Activated T-cell treated with anti-CD3 and anti-CD28 coated beads, Interleukin-2, amount 50 U/mL, for 24 hours (primary cell): Measurements from ENCODE around the gene ZDHHC22.

Experiments used
- DNase-seq: peaks from one replicate; pipeline ENCODE4 v3.0.0-alpha.2; 2020
- H3K27ac Mint-ChIP-seq: 2 replicates; pipeline ENCODE4 v1.8.0; 2020; ENCODE audit warnings: mild to moderate bottlenecking, mixed read lengths
- H3K27me3 Mint-ChIP-seq: 2 replicates; pipeline ENCODE4 v1.8.0; 2020; ENCODE audit warnings: mixed read lengths
- H3K36me3 Mint-ChIP-seq: 2 replicates; pipeline ENCODE4 v1.8.0; 2020; ENCODE audit warnings: low read depth, mixed read lengths
- H3K4me1 Mint-ChIP-seq: 2 replicates; pipeline ENCODE4 v1.8.0; 2020; ENCODE audit warnings: low read depth, mixed read lengths
- H3K4me3 Mint-ChIP-seq: 2 replicates; pipeline ENCODE4 v1.8.0; 2020; ENCODE audit warnings: mild to moderate bottlenecking, moderate library complexity, mixed read lengths
- H3K9me3 Mint-ChIP-seq: 2 replicates; pipeline ENCODE4 v1.8.0; 2020; ENCODE audit warnings: mixed read lengths

ZDHHC22 gene

DNA sequence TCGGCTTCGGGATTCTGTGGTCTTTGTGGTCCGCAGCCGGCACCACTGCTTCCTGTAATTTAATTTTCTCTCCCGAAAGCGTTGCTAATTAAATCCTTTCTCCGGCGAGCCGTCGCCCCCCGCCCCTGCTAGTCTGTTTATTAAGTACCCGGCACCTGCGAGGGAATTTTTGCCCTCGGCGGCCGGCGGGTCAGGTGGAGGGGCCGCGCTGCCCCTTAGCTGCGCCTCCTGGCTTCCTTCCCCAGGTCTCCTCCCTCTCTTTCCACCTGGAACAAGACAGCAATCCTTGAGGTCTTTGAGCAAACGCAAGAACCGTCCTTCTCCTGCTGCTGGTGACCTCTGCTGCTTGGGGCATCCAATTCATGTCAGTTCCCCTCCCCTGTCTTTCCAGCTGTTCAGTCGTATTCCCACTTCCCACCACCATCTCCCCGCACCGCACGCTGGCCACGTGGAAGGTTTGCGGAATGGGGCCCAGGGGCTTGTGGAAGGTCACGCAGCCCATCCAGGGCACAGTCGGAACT is 16.2 kb downstream of the ZDHHC22 start:
- H3K36me3 Mint-ChIP-seq, result peaks cover 14% of the 10 kb centered on the region
- no peaks in the 10 kb centered on the region for H3K9me3 Mint-ChIP-seq
- no peak for DNase-seq
- peak overlapping the region; percentile 8 for H3K27ac Mint-ChIP-seq
- H3K27me3 Mint-ChIP-seq, result peaks cover 30% of the 10 kb centered on the region
- H3K4me1 Mint-ChIP-seq, result peaks cover 41% of the 10 kb centered on the region
- peak overlapping the region; percentile 64 for H3K4me3 Mint-ChIP-seq

DNA sequence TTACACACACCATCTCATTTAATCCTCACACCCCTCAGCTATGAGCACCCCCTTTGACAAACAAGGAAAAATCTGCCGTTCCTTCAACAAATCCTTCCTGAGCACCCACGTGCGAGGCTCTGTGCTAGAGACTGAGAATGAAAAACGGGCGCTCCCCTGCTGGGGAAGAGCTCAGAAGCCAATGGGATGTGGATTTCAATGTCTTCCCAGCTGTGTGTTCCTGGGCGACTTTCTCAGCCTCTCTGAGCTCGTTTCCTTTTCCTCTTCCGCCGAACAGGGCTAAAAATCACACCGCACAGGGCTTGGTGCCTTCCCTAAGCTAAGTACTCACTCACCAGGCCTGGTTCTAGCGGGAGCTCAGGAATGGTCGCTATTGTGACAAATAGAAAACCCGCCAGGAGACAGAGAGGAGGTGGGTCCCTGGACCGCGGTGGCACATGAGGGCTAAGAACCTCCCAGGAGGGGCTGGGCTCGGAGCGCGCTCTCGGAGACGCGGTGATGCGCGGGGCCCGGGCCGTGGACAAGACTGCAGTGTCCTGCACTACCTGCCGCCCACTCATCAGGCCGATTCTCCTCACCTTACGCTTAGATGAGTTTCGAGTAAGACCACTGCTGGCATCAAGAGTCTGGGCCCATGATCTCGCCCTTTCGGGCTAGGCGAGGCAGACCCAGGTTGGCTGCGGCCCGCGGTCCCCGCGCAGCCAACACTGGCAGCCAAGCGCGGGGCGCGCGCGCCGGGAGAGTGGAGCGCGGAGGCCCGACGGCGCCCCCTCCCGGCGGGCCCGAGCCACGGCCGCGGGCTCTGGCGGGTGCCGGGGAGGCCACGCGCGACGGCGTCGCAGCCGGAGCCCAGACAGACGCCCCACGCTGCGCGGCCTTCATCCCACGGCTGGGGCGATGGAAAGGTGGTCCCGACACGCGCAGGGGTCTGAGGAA is 17.0 kb downstream of the ZDHHC22 start:
- Mint-ChIP-seq H3K27ac (peak overlapping the region; percentile 74), H3K4me3 (peak overlapping the region; percentile 75), H3K27me3 (peaks cover 27% of the 10 kb centered on the region), H3K4me1 (peaks cover 48% of the 10 kb centered on the region), H3K9me3 (no peaks in the 10 kb centered on the region), H3K36me3 (peaks cover 17% of the 10 kb centered on the region)
- peak; percentile 81 for DNase-seq

- Mint-ChIP-seq H3K4me1 (peaks cover 48% of the 10 kb centered on the region), H3K9me3 (no peaks in the 10 kb centered on the region), H3K4me3 (peak overlapping the region; percentile 75), H3K27ac (peak overlapping the region; percentile 27), H3K27me3 (peaks cover 25% of the 10 kb centered on the region), H3K36me3 (peaks cover 20% of the 10 kb centered on the region)
- no peak for DNase-seq
Measured at GRCh38 chr14:77123381-77124325, 17.9 kb downstream of the ZDHHC22 start.

GRCh38 chr14:77122526-77123125 is 19.0 kb downstream of the ZDHHC22 start:
- Mint-ChIP-seq H3K4me1 (peaks cover 48% of the 10 kb centered on the region), H3K27me3 (peaks cover 18% of the 10 kb centered on the region), H3K9me3 (no peaks in the 10 kb centered on the region), H3K4me3 (no peak overlapping the region), H3K36me3 (peaks cover 21% of the 10 kb centered on the region), H3K27ac (peak overlapping the region; percentile 13)
- DNase-seq, result no peak

DNA sequence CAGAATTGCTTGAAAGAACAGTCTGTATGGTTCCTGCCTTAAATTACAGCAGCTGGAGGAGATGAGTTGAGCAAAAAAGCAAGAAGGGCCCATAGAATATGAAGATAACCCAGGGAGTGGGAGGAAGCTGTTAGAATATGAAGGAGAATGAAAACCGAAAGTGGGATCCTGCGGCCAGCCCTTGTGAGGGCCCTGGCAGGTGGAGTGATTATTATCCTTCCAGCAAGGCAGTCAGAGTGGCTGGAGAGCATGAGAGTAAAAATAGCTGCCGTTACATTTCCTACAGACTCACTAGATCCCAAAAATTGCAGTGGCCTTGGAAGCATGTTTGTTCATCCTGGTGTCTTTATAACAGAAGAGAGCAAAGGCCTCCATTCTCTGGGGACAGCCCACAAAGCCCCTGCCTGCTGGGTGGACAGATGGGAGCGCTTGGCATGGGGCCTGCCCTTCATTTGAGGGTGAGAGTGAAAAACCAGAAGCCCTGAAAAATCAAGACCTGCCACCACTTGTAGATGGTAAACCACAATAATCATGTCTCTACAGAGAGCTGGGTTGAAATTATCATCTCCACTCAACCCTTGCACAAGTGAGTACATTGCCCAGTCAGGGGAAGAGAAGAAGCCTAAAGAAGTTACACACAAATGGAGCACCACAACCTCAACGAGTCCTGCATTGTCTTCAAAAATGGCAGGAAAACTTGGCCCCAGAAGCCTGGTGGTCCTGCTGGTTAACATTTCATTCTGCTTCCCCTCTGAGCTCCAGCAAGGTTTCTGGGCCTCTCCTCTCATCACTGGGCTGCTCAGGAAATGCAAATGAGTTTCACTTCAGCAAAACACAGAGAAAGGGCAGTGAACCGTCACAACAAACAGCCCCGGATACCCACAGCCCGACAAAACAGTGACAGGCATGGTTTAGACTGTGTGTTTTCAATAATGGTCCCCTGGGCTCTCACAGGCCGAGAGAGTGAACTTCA is 20.5 kb downstream of the ZDHHC22 start:
- Mint-ChIP-seq H3K9me3 (no peaks in the 10 kb centered on the region), H3K27me3 (peaks cover 8% of the 10 kb centered on the region), H3K4me3 (peak overlapping the region; percentile 8), H3K27ac (peak overlapping the region; percentile 66), H3K36me3 (peaks cover 32% of the 10 kb centered on the region), H3K4me1 (peaks cover 48% of the 10 kb centered on the region)
- peak; percentile 42 for DNase-seq

- H3K36me3 Mint-ChIP-seq, result peaks cover 44% of the 10 kb centered on the region
- peak overlapping the region; percentile 50 for H3K27ac Mint-ChIP-seq
- H3K4me3 Mint-ChIP-seq, result no peak overlapping the region
- peaks cover 44% of the 10 kb centered on the region for H3K4me1 Mint-ChIP-seq
- H3K9me3 Mint-ChIP-seq, result no peaks in the 10 kb centered on the region
- no peak for DNase-seq
- H3K27me3 Mint-ChIP-seq, result no peaks in the 10 kb centered on the region
Measured at GRCh38 chr14:77119851-77120250, 21.7 kb downstream of the ZDHHC22 start.

DNA sequence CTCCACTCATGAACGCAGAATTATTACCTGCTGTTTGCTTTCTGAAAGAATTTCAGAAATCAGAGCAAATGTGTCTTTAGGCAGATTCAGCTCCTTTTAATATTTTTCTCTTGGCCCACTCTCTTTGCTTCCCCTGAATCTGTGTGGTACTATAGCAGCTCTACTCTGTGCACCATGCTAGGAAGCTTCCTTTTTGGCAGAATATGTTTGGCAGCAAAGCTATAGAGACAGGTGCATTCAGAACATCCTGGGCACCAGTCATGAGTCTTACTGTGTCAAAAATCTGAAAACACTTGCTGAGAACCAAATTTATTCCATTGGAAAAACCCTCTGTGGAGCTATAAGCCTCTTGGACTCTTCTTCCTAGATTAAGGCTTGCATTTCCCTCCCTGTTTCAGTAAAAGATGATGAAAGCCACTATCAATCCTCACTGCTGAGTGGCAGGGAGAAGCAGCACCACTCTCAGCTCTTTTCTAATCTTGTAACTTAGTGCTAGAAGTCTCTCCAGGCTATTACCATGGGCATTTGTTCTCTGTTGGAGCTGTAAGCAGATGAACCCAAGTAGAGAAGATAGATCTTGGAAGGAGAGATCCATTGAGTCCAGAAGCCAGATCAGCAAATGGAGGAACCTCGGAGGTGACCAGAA is 25.3 kb downstream of the ZDHHC22 start:
- Mint-ChIP-seq H3K27ac (no peak overlapping the region), H3K36me3 (peaks cover 64% of the 10 kb centered on the region), H3K4me1 (peaks cover 16% of the 10 kb centered on the region), H3K9me3 (no peaks in the 10 kb centered on the region), H3K4me3 (no peak overlapping the region), H3K27me3 (no peaks in the 10 kb centered on the region)
- DNase-seq, result no peak

DNA sequence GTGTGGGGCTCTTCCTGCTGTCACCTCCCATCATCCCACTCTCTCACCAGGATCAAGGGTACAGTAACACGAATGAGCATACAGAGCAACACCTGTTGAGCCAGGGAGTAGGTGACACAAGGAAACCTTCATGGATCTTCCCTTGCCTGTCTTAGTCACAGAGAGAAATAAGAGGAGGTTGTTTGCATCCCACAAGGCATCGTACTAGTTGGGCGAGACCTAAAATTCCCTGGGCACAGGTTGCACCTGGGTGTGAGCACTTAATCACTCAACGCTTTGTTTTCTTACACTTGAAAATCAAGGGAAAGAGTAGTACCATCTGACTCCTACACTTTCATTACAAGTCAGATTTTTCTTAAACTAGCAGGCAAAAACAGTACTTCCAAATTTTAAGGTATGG is 27.0 kb downstream of the ZDHHC22 start:
- no peak overlapping the region for H3K27ac Mint-ChIP-seq
- H3K4me1 Mint-ChIP-seq, result peaks cover under 1% of the 10 kb centered on the region
- peaks cover 64% of the 10 kb centered on the region for H3K36me3 Mint-ChIP-seq
- DNase-seq, result no peak
- H3K4me3 Mint-ChIP-seq, result no peak overlapping the region
- H3K9me3 Mint-ChIP-seq, result no peaks in the 10 kb centered on the region
- no peaks in the 10 kb centered on the region for H3K27me3 Mint-ChIP-seq

- peaks cover 70% of the 10 kb centered on the region for H3K36me3 Mint-ChIP-seq
- H3K27me3 Mint-ChIP-seq, result no peaks in the 10 kb centered on the region
- H3K4me1 Mint-ChIP-seq, result no peaks in the 10 kb centered on the region
- no peak overlapping the region for H3K4me3 Mint-ChIP-seq
- no peak for DNase-seq
- H3K9me3 Mint-ChIP-seq, result no peaks in the 10 kb centered on the region
- H3K27ac Mint-ChIP-seq, result no peak overlapping the region
Measured at GRCh38 chr14:77113644-77114043, 27.9 kb downstream of the ZDHHC22 start.

DNA sequence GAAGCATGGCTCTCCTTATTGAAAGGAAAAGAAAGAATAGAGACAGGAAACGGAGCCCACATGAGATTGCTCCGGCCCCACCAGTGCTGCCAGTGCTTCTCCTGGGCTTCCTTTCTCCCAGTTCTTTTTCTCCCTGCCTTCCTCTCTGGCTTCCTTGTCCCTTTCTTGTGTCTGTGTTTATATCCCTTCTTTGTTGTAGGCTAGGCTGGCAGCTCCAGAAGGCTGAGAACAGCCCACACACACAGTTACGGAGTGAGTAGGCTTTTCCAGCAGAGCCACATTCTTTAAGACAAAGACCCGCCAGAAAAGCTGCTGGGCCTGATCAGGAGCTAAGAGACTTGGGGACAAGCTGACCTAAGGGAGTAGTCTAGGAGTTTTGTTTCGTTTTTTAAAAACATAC is 30.6 kb downstream of the ZDHHC22 start:
- H3K4me3 Mint-ChIP-seq, result no peak overlapping the region
- no peak for DNase-seq
- no peaks in the 10 kb centered on the region for H3K4me1 Mint-ChIP-seq
- H3K27me3 Mint-ChIP-seq, result no peaks in the 10 kb centered on the region
- H3K27ac Mint-ChIP-seq, result no peak overlapping the region
- no peaks in the 10 kb centered on the region for H3K9me3 Mint-ChIP-seq
- peaks cover 82% of the 10 kb centered on the region for H3K36me3 Mint-ChIP-seq

DNA sequence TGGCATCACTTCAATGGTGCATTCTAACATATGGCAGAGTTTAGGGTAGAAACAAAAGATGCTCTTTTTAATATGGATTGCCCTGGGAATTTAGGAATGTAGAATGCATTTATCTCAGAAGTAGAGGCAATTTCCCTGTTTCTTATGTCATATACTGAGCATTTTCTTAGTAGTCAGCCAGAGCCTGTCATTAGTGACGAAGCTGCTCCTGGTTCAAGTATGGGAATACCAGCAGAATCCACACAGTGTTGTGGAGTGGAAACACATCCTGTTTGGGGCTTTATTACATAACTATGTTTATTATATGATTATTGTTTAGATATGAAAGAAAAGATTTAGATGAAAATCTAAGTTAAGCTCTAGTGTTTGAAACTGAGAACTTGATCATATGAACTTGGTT is 31.3 kb downstream of the ZDHHC22 start:
- H3K36me3 Mint-ChIP-seq, result peaks cover 82% of the 10 kb centered on the region

DNA sequence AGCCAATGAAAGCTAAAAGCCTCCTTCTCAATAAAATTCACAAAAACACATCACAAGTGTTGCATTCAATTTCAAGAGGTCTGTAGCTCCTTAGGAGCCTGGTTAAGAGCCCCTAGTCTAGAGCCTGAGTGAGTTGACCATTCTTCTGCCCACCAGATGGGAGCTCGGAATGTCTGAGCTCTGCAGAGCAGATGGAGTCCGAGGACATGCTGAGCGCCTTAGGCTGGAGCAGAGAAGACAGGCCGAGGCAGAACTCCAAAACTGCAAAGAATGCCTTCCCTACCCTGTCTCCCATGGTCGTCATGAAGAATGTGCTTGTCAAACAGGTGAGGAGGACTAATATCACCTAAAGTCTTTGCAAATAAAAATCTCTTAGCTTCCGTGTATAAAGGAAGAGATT is 31.9 kb downstream of the ZDHHC22 start:
- H3K9me3 Mint-ChIP-seq, result no peaks in the 10 kb centered on the region
- no peaks in the 10 kb centered on the region for H3K27me3 Mint-ChIP-seq
- no peak overlapping the region for H3K27ac Mint-ChIP-seq
- peaks cover 77% of the 10 kb centered on the region for H3K36me3 Mint-ChIP-seq
- H3K4me1 Mint-ChIP-seq, result no peaks in the 10 kb centered on the region
- no peak overlapping the region for H3K4me3 Mint-ChIP-seq
- DNase-seq, result no peak

More for the DNA sequence above, 31.3 kb downstream of the ZDHHC22 start:
- no peak overlapping the region for H3K27ac Mint-ChIP-seq
- no peaks in the 10 kb centered on the region for H3K4me1 Mint-ChIP-seq
- DNase-seq, result no peak
- no peaks in the 10 kb centered on the region for H3K27me3 Mint-ChIP-seq
- no peak overlapping the region for H3K4me3 Mint-ChIP-seq
- H3K9me3 Mint-ChIP-seq, result no peaks in the 10 kb centered on the region

GRCh38 chr14:77108753-77109152 is 32.8 kb downstream of the ZDHHC22 start:
- Mint-ChIP-seq H3K4me1 (peaks cover 1% of the 10 kb centered on the region), H3K27ac (no peak overlapping the region), H3K36me3 (peaks cover 71% of the 10 kb centered on the region)

More at GRCh38 chr14:77108753-77109152, 32.8 kb downstream of the ZDHHC22 start:
- Mint-ChIP-seq H3K27me3 (no peaks in the 10 kb centered on the region), H3K4me3 (no peak overlapping the region), H3K9me3 (no peaks in the 10 kb centered on the region)
- DNase-seq, result no peak
